Mesendoderm (in vitro differentiated cells): Measurements from ENCODE around the gene CKAP5.

Experiments used
- DNase-seq: peaks from one replicate; pipeline ENCODE4 v3.0.0; 2013
- H2AK5ac ChIP-seq: 2 replicates; pipeline ENCODE4 v1.6.1; 2013; ENCODE audit warnings: low read length, inconsistent platforms
- H2BK120ac ChIP-seq: 2 replicates; pipeline ENCODE4 v1.6.1; 2013; ENCODE audit warnings: low read depth, mild to moderate bottlenecking, low read length, moderate library complexity, mixed read lengths
- H2BK15ac ChIP-seq: replicated peaks from 2 replicates; pipeline ENCODE4 v1.6.1; 2013; ENCODE audit warnings: low read depth, mild to moderate bottlenecking, moderate library complexity
- H2BK5ac ChIP-seq: 2 replicates; pipeline ENCODE4 v1.6.1; 2013; ENCODE audit warnings: low read length, inconsistent platforms
- H3K18ac ChIP-seq: 2 replicates; pipeline ENCODE4 v1.6.1; 2013; ENCODE audit warnings: mild to moderate bottlenecking, low read length, mixed read lengths
- H3K23ac ChIP-seq: one replicate; pipeline ENCODE4 v1.6.1; 2013; ENCODE audit warnings: low read length
- H3K27ac ChIP-seq: 2 replicates; pipeline ENCODE4 v1.5.1; 2013; ENCODE audit warnings: low read depth, mild to moderate bottlenecking, inconsistent platforms, low read length, moderate library complexity
- H3K27me3 ChIP-seq: 2 replicates; pipeline ENCODE4 v1.6.1; 2013; ENCODE audit warnings: low read length, control low read depth, mild to moderate bottlenecking, inconsistent platforms; ENCODE audit not compliant: insufficient read depth, poor library complexity
- H3K36me3 ChIP-seq: 2 replicates; pipeline ENCODE4 v1.6.1; 2013; ENCODE audit warnings: low read length, inconsistent platforms; ENCODE audit not compliant: control insufficient read depth, insufficient read depth
- H3K4ac ChIP-seq: one replicate; pipeline ENCODE4 v1.6.1; 2013; ENCODE audit warnings: low read depth, mild to moderate bottlenecking, low read length, moderate library complexity
- H3K4me1 ChIP-seq: 2 replicates; pipeline ENCODE4 v1.6.1; 2013; ENCODE audit warnings: low read depth, low read length, inconsistent platforms; ENCODE audit not compliant: control insufficient read depth
- H3K4me2 ChIP-seq: 2 replicates; pipeline ENCODE4 v1.6.1; 2013; ENCODE audit warnings: low read length
- H3K4me3 ChIP-seq: 2 replicates; pipeline ENCODE4 v1.5.1; 2013; ENCODE audit warnings: mild to moderate bottlenecking, low read length
- H3K56ac ChIP-seq: one replicate; pipeline ENCODE4 v1.6.1; 2013; ENCODE audit warnings: low read length
- H3K79me1 ChIP-seq: 2 replicates; pipeline ENCODE4 v1.6.1; 2013; ENCODE audit warnings: low read length, inconsistent platforms
- H3K79me2 ChIP-seq: 2 replicates; pipeline ENCODE4 v1.6.1; 2013; ENCODE audit warnings: mild to moderate bottlenecking, low read length; ENCODE audit not compliant: control insufficient read depth, insufficient read depth
- H3K9ac ChIP-seq: 2 replicates; pipeline ENCODE4 v1.6.1; 2013; ENCODE audit warnings: low read length, inconsistent platforms
- H4K5ac ChIP-seq: one replicate; pipeline ENCODE4 v1.6.1; 2013; ENCODE audit warnings: low read length
- H4K8ac ChIP-seq: one replicate; pipeline ENCODE4 v1.6.1; 2013; ENCODE audit warnings: low read depth, mild to moderate bottlenecking, control low read depth, low read length, moderate library complexity
- WGBS: extraction: QIAGEN DNeasy Blood & Tissue Kit; methylation state at CpG from one replicate; pipeline ENCODE4 v1.1.7; 2013; ENCODE audit warnings: low lambda C conversion rate, missing lambda C conversion rate; ENCODE audit not compliant: insufficient coverage; ENCODE audit errors: extremely low coverage; 5-methylcytosine and 5-hydroxymethylcytosine counted together

Gene CKAP5

GRCh38 chr11:46723359-46723680, 122.8 kb downstream of the CKAP5 start:
- no peak overlapping the region for H3K18ac ChIP-seq
- H2AK5ac ChIP-seq, result no peak overlapping the region
- H3K36me3 ChIP-seq, result no peaks in the 10 kb centered on the region
- H2BK15ac ChIP-seq, result no peak overlapping the region
- no peak for DNase-seq
- no peak overlapping the region for H4K5ac ChIP-seq
- H3K4me2 ChIP-seq, result no peak overlapping the region
- H3K4me1 ChIP-seq, result no peaks in the 10 kb centered on the region
- H3K9ac ChIP-seq, result no peak overlapping the region
- no peaks in the 10 kb centered on the region for H3K79me2 ChIP-seq
- WGBS, result no CpG with 5 or more reads among the region's 8 CpGs
- H2BK5ac ChIP-seq, result no peak overlapping the region
- no peak overlapping the region for H3K4ac ChIP-seq
- H3K27me3 ChIP-seq, result no peaks in the 10 kb centered on the region
- H3K27ac ChIP-seq, result no peak overlapping the region
- H4K8ac ChIP-seq, result no peak overlapping the region
- no peak overlapping the region for H3K23ac ChIP-seq
- H3K56ac ChIP-seq, result no peak overlapping the region
- no peaks in the 10 kb centered on the region for H3K79me1 ChIP-seq
- no peak overlapping the region for H3K4me3 ChIP-seq
- no peak overlapping the region for H2BK120ac ChIP-seq

GRCh38 chr11:46722566-46723358, 123.3 kb downstream of the CKAP5 start:
- H3K79me1 ChIP-seq, result no peaks in the 10 kb centered on the region
- no peak overlapping the region for H3K4me3 ChIP-seq
- no peak overlapping the region for H3K4me2 ChIP-seq
- H3K23ac ChIP-seq, result no peak overlapping the region
- H3K9ac ChIP-seq, result no peak overlapping the region
- no peak overlapping the region for H2BK15ac ChIP-seq
- no peak overlapping the region for H3K56ac ChIP-seq
- no peak overlapping the region for H4K5ac ChIP-seq
- H3K79me2 ChIP-seq, result no peaks in the 10 kb centered on the region
- no peak overlapping the region for H4K8ac ChIP-seq
- no peak overlapping the region for H3K27ac ChIP-seq
- WGBS, result no CpG with 5 or more reads among the region's 11 CpGs
- H3K4me1 ChIP-seq, result no peaks in the 10 kb centered on the region
- H2AK5ac ChIP-seq, result no peak overlapping the region
- H2BK5ac ChIP-seq, result no peak overlapping the region
- H3K36me3 ChIP-seq, result no peaks in the 10 kb centered on the region
- no peak overlapping the region for H3K4ac ChIP-seq
- no peak for DNase-seq
- H3K27me3 ChIP-seq, result no peaks in the 10 kb centered on the region
- H3K18ac ChIP-seq, result no peak overlapping the region
- H2BK120ac ChIP-seq, result no peak overlapping the region

- H3K27me3 ChIP-seq, result no peaks in the 10 kb centered on the region
- H3K79me1 ChIP-seq, result no peaks in the 10 kb centered on the region
- no peak overlapping the region for H2AK5ac ChIP-seq
- H3K36me3 ChIP-seq, result no peaks in the 10 kb centered on the region
- H4K5ac ChIP-seq, result no peak overlapping the region
- no peak overlapping the region for H3K56ac ChIP-seq
- WGBS, result no CpG with 5 or more reads among the region's 6 CpGs
- H3K4me2 ChIP-seq, result no peak overlapping the region
- H2BK120ac ChIP-seq, result no peak overlapping the region
- H3K79me2 ChIP-seq, result no peaks in the 10 kb centered on the region
- H2BK5ac ChIP-seq, result no peak overlapping the region
- H3K4me3 ChIP-seq, result no peak overlapping the region
- no peak overlapping the region for H3K23ac ChIP-seq
- no peaks in the 10 kb centered on the region for H3K4me1 ChIP-seq
- H3K9ac ChIP-seq, result no peak overlapping the region
- no peak overlapping the region for H4K8ac ChIP-seq
- no peak for DNase-seq
- no peak overlapping the region for H3K18ac ChIP-seq
- H2BK15ac ChIP-seq, result no peak overlapping the region
- H3K27ac ChIP-seq, result no peak overlapping the region
- H3K4ac ChIP-seq, result no peak overlapping the region
These were observed 124.8 kb downstream of the CKAP5 start for GRCh38 chr11:46721286-46721685.

GRCh38 chr11:46719543-46720218, 126.4 kb downstream of the CKAP5 start:
- no peak overlapping the region for H2AK5ac ChIP-seq
- H3K79me1 ChIP-seq, result no peaks in the 10 kb centered on the region
- H3K23ac ChIP-seq, result no peak overlapping the region
- H2BK120ac ChIP-seq, result no peak overlapping the region
- H4K5ac ChIP-seq, result no peak overlapping the region
- H3K9ac ChIP-seq, result no peak overlapping the region
- no peaks in the 10 kb centered on the region for H3K36me3 ChIP-seq
- H2BK5ac ChIP-seq, result no peak overlapping the region
- no peak overlapping the region for H3K4ac ChIP-seq
- H3K18ac ChIP-seq, result no peak overlapping the region
- no peak overlapping the region for H3K56ac ChIP-seq
- DNase-seq, result no peak
- H3K4me1 ChIP-seq, result no peaks in the 10 kb centered on the region
- H3K4me2 ChIP-seq, result no peak overlapping the region
- H2BK15ac ChIP-seq, result no peak overlapping the region
- no peak overlapping the region for H4K8ac ChIP-seq
- no peak overlapping the region for H3K4me3 ChIP-seq
- no peak overlapping the region for H3K27ac ChIP-seq
- no peaks in the 10 kb centered on the region for H3K27me3 ChIP-seq
- no CpG with 5 or more reads among the region's 25 CpGs for WGBS
- H3K79me2 ChIP-seq, result no peaks in the 10 kb centered on the region

- Histone ChIP-seq H3K79me1 (no peaks in the 10 kb centered on the region), H2AK5ac (no peak within 1 kb of the TSS), H3K18ac (peak within 1 kb of the TSS; percentile 43), H2BK120ac (no peak within 1 kb of the TSS), H3K36me3 (no peaks in the 10 kb centered on the region), H3K27ac (no peak within 1 kb of the TSS), H3K4me3 (no peak within 1 kb of the TSS), H3K79me2 (no peaks in the 10 kb centered on the region), H3K9ac (no peak within 1 kb of the TSS), H3K23ac (no peak within 1 kb of the TSS), H2BK15ac (no peak within 1 kb of the TSS), H2BK5ac (no peak within 1 kb of the TSS), H3K4me1 (no peaks in the 10 kb centered on the region), H3K4me2 (no peak within 1 kb of the TSS), H4K8ac (no peak within 1 kb of the TSS), H3K56ac (no peak within 1 kb of the TSS), H4K5ac (no peak within 1 kb of the TSS), H3K4ac (no peak within 1 kb of the TSS), H3K27me3 (no peaks in the 10 kb centered on the region)
- DNase-seq, result no peak
- WGBS, result no CpG with 5 or more reads among the region's 7 CpGs
These were observed 127.0 kb downstream of the CKAP5 start, which contains the start of gene F2 for GRCh38 chr11:46719048-46719542. Gene F2, plus strand, starts transcription at chr11:46719213. Its CDS starts 23 bp downstream, at chr11:46719236.
